HUES48 (cell line): ENCODE measurements around the gene GPR157.
A peak's percentile ranks its signal among the peaks of the same experiment; 100 is the strongest.
"Not testable (repeated sequence)": the region's sequence is repeated elsewhere in the genome, so short reads cannot be mapped to it uniquely, and the experiment has no call there.

Experiments
- H3K27ac ChIP-seq: one replicate; pipeline ENCODE4 v1.7.0; 2013; ENCODE audit warnings: low read depth, low read length, inconsistent platforms
- H3K27me3 ChIP-seq: 2 replicates; pipeline ENCODE4 v1.6.1; 2013; ENCODE audit warnings: mild to moderate bottlenecking, low read length; ENCODE audit not compliant: control insufficient read depth, insufficient read depth
- H3K36me3 ChIP-seq: 2 replicates; pipeline ENCODE4 v1.6.1; 2013; ENCODE audit warnings: low read length; ENCODE audit not compliant: control insufficient read depth, insufficient read depth
- H3K4me1 ChIP-seq: 2 replicates; pipeline ENCODE4 v1.6.1; 2013; ENCODE audit warnings: mild to moderate bottlenecking, low read length; ENCODE audit not compliant: control insufficient read depth, insufficient read depth
- H3K4me3 ChIP-seq: 2 replicates; pipeline ENCODE4 v1.5.1; 2013; ENCODE audit warnings: mild to moderate bottlenecking, low read depth, low read length
- H3K9ac ChIP-seq: 2 replicates; pipeline ENCODE4 v1.6.1; 2013; ENCODE audit warnings: mild to moderate bottlenecking, low read depth, low read length, moderate library complexity
- H3K9me3 ChIP-seq: 2 replicates; pipeline ENCODE4 v1.6.1; 2013; ENCODE audit warnings: low read length; ENCODE audit not compliant: control insufficient read depth, insufficient read depth

GPR157 gene

GRCh38 chr1:9145714-9146113 lies 16.8 kb upstream of the GPR157 start:
- no peak overlapping the region for H3K4me3 ChIP-seq
- no peak overlapping the region for H3K9ac ChIP-seq

GRCh38 chr1:9145021-9145668 lies 16.2 kb upstream of the GPR157 start:
- Histone ChIP-seq H3K9me3 (no peaks in the 10 kb centered on the region), H3K36me3 (peaks cover 9% of the 10 kb centered on the region), H3K27ac (no peak overlapping the region), H3K4me3 (no peak overlapping the region), H3K4me1 (no peaks in the 10 kb centered on the region), H3K27me3 (no peaks in the 10 kb centered on the region), H3K9ac (no peak overlapping the region)

More at GRCh38 chr1:9145714-9146113, 16.8 kb upstream of the GPR157 start:
- H3K9me3 ChIP-seq, result no peaks in the 10 kb centered on the region
- H3K27me3 ChIP-seq, result no peaks in the 10 kb centered on the region
- H3K36me3 ChIP-seq, result peaks cover 14% of the 10 kb centered on the region
- H3K27ac ChIP-seq, result no peak overlapping the region
- H3K4me1 ChIP-seq, result no peaks in the 10 kb centered on the region

- not testable (repeated sequence) for H3K27me3 ChIP-seq, H3K9me3 ChIP-seq, H3K9ac ChIP-seq, H3K36me3 ChIP-seq, H3K4me1 ChIP-seq, H3K4me3 ChIP-seq, H3K27ac ChIP-seq
These were observed 15.6 kb upstream of the GPR157 start for GRCh38 chr1:9144494-9144893.

- Histone ChIP-seq H3K27me3 (no peaks in the 10 kb centered on the region), H3K4me1 (no peaks in the 10 kb centered on the region), H3K4me3 (no peak overlapping the region), H3K9ac (no peak overlapping the region), H3K9me3 (no peaks in the 10 kb centered on the region), H3K36me3 (no peaks in the 10 kb centered on the region), H3K27ac (no peak overlapping the region)
These were observed 14.3 kb upstream of the GPR157 start for GRCh38 chr1:9143250-9143649.

- no peak overlapping the region for H3K9ac ChIP-seq
- no peak overlapping the region for H3K4me3 ChIP-seq
- no peaks in the 10 kb centered on the region for H3K4me1 ChIP-seq
- no peaks in the 10 kb centered on the region for H3K36me3 ChIP-seq
- no peak overlapping the region for H3K27ac ChIP-seq
- no peaks in the 10 kb centered on the region for H3K27me3 ChIP-seq
- no peaks in the 10 kb centered on the region for H3K9me3 ChIP-seq
These were observed 11.0 kb upstream of the GPR157 start for GRCh38 chr1:9139930-9140329.

- Histone ChIP-seq H3K4me3 (no peak overlapping the region), H3K27me3 (no peaks in the 10 kb centered on the region), H3K4me1 (no peaks in the 10 kb centered on the region), H3K36me3 (no peaks in the 10 kb centered on the region), H3K27ac (no peak overlapping the region), H3K9me3 (no peaks in the 10 kb centered on the region), H3K9ac (no peak overlapping the region)
These were observed 8.0 kb upstream of the GPR157 start for GRCh38 chr1:9136932-9137331.

- Histone ChIP-seq H3K27ac (no peak overlapping the region), H3K9ac (no peak overlapping the region), H3K9me3 (no peaks in the 10 kb centered on the region), H3K4me3 (no peak overlapping the region), H3K36me3 (no peaks in the 10 kb centered on the region), H3K4me1 (no peaks in the 10 kb centered on the region), H3K27me3 (no peaks in the 10 kb centered on the region)
These were observed 6.4 kb upstream of the GPR157 start for GRCh38 chr1:9135073-9135836.

- Histone ChIP-seq H3K27me3 (no peaks in the 10 kb centered on the region), H3K9ac (no peak overlapping the region), H3K36me3 (no peaks in the 10 kb centered on the region), H3K4me3 (no peak overlapping the region), H3K9me3 (no peaks in the 10 kb centered on the region), H3K27ac (no peak overlapping the region), H3K4me1 (no peaks in the 10 kb centered on the region)
These were observed 5.1 kb upstream of the GPR157 start for GRCh38 chr1:9133870-9134585.

GRCh38 chr1:9129266-9130041 lies 552 bp upstream of the GPR157 start:
- no peak overlapping the region for H3K9ac ChIP-seq
- peaks cover 3% of the 10 kb centered on the region; the same call in 1 of the 2 replicates for H3K4me1 ChIP-seq
- no peaks in the 10 kb centered on the region for H3K36me3 ChIP-seq
- peak overlapping the region; percentile 64; the same call in 1 of the 2 replicates for H3K4me3 ChIP-seq
- no peak overlapping the region for H3K27ac ChIP-seq
- peaks cover 9% of the 10 kb centered on the region for H3K27me3 ChIP-seq
- no peaks in the 10 kb centered on the region for H3K9me3 ChIP-seq

- Histone ChIP-seq H3K9ac (no peak overlapping the region), H3K4me3 (peak overlapping the region; percentile 75), H3K27me3 (peaks cover 9% of the 10 kb centered on the region), H3K9me3 (no peaks in the 10 kb centered on the region), H3K36me3 (no peaks in the 10 kb centered on the region), H3K4me1 (peaks cover 3% of the 10 kb centered on the region; the same call in 1 of the 2 replicates), H3K27ac (no peak overlapping the region)
These were observed 759 bp downstream of the GPR157 start for GRCh38 chr1:9128166-9128519.
